Esophagus squamous epithelium (tissue), 5 donors: ENCODE results near the gene PIBF1. TPM values are rescaled to one million over a fixed set of nuclear protein-coding genes. Genes with fewer than 3 reads are reported as not detected.

Experiments used
- DNase-seq: peaks from one replicate; lab custom pipeline; 2025; lab: John Stamatoyannopoulos, UW
- H3K27ac ChIP-seq, 4 donors: fragments of 200-600 bp; sonication (generic); one replicate each; pipeline ENCODE4 v1.5.1; 2016 to 2019; ENCODE audit warnings: mild to moderate bottlenecking in 1 of 4
- H3K27me3 ChIP-seq, 4 donors: fragments of 200-600 bp; sonication (generic); 1 replicate in 3 of 4; 2 replicates in 1 of 4; pipeline versions ENCODE4 v1.5.1 to v1.6.0; 2017 to 2021; ENCODE audit warnings: antibody characterized with exemption in 1 of 4
- H3K36me3 ChIP-seq, 3 donors: fragments of 200-600 bp; sonication (generic); one replicate each; pipeline ENCODE4 v1.5.1; 2016 to 2019
- H3K4me1 ChIP-seq, 3 donors: fragments of 200-600 bp; sonication (generic); one replicate each; pipeline ENCODE4 v1.5.1; 2017 to 2019
- H3K4me3 ChIP-seq, 4 donors: fragments of 200-600 bp; sonication (generic); 1 replicate in 3 of 4; 2 replicates in 1 of 4; pipeline ENCODE4 v1.5.1; 2016 to 2019; ENCODE audit warnings: mild to moderate bottlenecking in 2 of 4, moderate library complexity in 1 of 4
- H3K9me3 ChIP-seq, 3 donors: fragments of 200-600 bp; sonication (generic); one replicate each; pipeline ENCODE4 v1.5.1; 2016 to 2019
- CTCF ChIP-seq, 6 experiments: fragments of 450-650 bp in 4 of 6; fragments of 200-600 bp in 2 of 6; sonication (generic) in 2 of 6; IDR thresholded peaks; one replicate each; pipeline ENCODE4 v1.5.1; 2016 to 2019; ENCODE audit warnings: antibody characterized with exemption in 6 of 6, mild to moderate bottlenecking in 4 of 6, moderate library complexity in 4 of 6
- POLR2A ChIP-seq, 4 donors: fragments of 450-650 bp; IDR thresholded peaks; one replicate each; pipeline ENCODE4 v1.6.1; 2017; ENCODE audit warnings: antibody characterized with exemption in 4 of 4, mild to moderate bottlenecking in 4 of 4, moderate library complexity in 3 of 4
- WGBS, 2 donors: methylation state at CpG; one replicate each; pipeline ENCODE4 v1.1.5; 2018; 5-methylcytosine and 5-hydroxymethylcytosine counted together
- intact Hi-C: fragments of 100-400 bp; cut with DNase I; formaldehyde crosslinking; loops from one replicate; pipeline ENCODE4 v1.15.0; 2022
- small RNA-seq, 4 donors: library from RNA; depleted of rRNA; stranded (forward); fragments of <200 nt; gene quantifications; one replicate each; pipeline ENCODE3, GENCODE V24; 2016
- total RNA-seq, 4 donors: library from RNA; depleted of rRNA; stranded (reverse); fragments of >200 nt; gene quantifications; one replicate each; pipeline ENCODE4 v1.1.0, GENCODE V29; 2016
- donor health status: DM: yes; HTN: yes; CAD: no.

Gene PIBF1
- total RNA-seq, 4 donors from 2014 or later, result 10.6 to 18.7 (median 11.9) TPM

GRCh38 chr13:73062468-73062867 lies 280.5 kb downstream of the PIBF1 start:
- H3K4me3 ChIP-seq, result peak overlapping the region; percentile 52 to 91 (median 82)
- H3K27ac ChIP-seq, result peak overlapping the region; percentile 89 to 97 (median 94)
- peaks cover 0 to 7% (median 0%) of the 10 kb centered on the region in 4 donors for H3K27me3 ChIP-seq
- H3K36me3 ChIP-seq, result peaks cover 0 to 51% (median 0%) of the 10 kb centered on the region in 3 donors
- no peak for DNase-seq
- TF ChIP-seq POLR2A (IDR thresholded peaks at IDR 0.05), result no peak
- no peak for TF ChIP-seq CTCF (IDR thresholded peaks at IDR 0.05)
- peaks cover 0 to 52% (median 0%) of the 10 kb centered on the region in 3 donors for H3K4me1 ChIP-seq
- H3K9me3 ChIP-seq, result no peaks in the 10 kb centered on the region
- WGBS, 2 donors, result 34 to 65% methylated on average over 13 of the region's 13 CpGs
- intact Hi-C loops, result no loop called here

- WGBS, 2 donors, result 28 to 47% methylated on average over 3 of the region's 3 CpGs
- Histone ChIP-seq H3K36me3 (peaks cover 0 to 58% (median 2%) of the 10 kb centered on the region in 3 donors), H3K4me1 (peaks cover 0 to 52% (median 0%) of the 10 kb centered on the region in 3 donors), H3K9me3 (no peaks in the 10 kb centered on the region), H3K27ac (peak overlapping the region; percentile 18 to 97 (median 92)), H3K27me3 (peaks cover 0 to 7% (median 0%) of the 10 kb centered on the region in 4 donors), H3K4me3 (peak overlapping the region; percentile 52 to 91 (median 82))
- no peak for DNase-seq
- intact Hi-C loops, result no loop called here
- TF ChIP-seq POLR2A (IDR thresholded peaks at IDR 0.05) (no peak), CTCF (IDR thresholded peaks at IDR 0.05) (no peak)
These were observed 281.2 kb downstream of the PIBF1 start for GRCh38 chr13:73063166-73063565.

- H3K36me3 ChIP-seq, result peaks cover 0 to 76% (median 5%) of the 10 kb centered on the region in 3 donors
- H3K27me3 ChIP-seq, result no peaks in the 10 kb centered on the region
- peak overlapping the region; percentile 52 to 91 (median 82) for H3K4me3 ChIP-seq
- intact Hi-C loops, result no loop called here
- peaks cover 0 to 63% (median 0%) of the 10 kb centered on the region in 3 donors for H3K4me1 ChIP-seq
- 30 to 31% methylated on average over 2 of the region's 2 CpGs for WGBS, 2 donors
- peak overlapping the region; percentile 26 to 97 (median 92) for H3K27ac ChIP-seq
- no peak for DNase-seq
- TF ChIP-seq CTCF (IDR thresholded peaks at IDR 0.05) (no peak), POLR2A (IDR thresholded peaks at IDR 0.05) (peak in 1 of 4 donors; percentile 3)
- H3K9me3 ChIP-seq, result no peaks in the 10 kb centered on the region
These were observed 283.1 kb downstream of the PIBF1 start for GRCh38 chr13:73065036-73065435.

GRCh38 chr13:73065665-73066340 lies 283.9 kb downstream of the PIBF1 start:
- 44 to 46% methylated on average over 7 of the region's 7 CpGs for WGBS, 2 donors
- Histone ChIP-seq H3K4me1 (peaks cover 0 to 68% (median 0%) of the 10 kb centered on the region in 3 donors), H3K27ac (peak overlapping the region; percentile 34 to 97 (median 92)), H3K9me3 (no peaks in the 10 kb centered on the region), H3K4me3 (peak overlapping the region; percentile 52 to 91 (median 82)), H3K36me3 (peaks cover 0 to 84% (median 5%) of the 10 kb centered on the region in 3 donors), H3K27me3 (no peaks in the 10 kb centered on the region)
- no peak for DNase-seq
- TF ChIP-seq CTCF (IDR thresholded peaks at IDR 0.05), result no peak
- no peak for TF ChIP-seq POLR2A (IDR thresholded peaks at IDR 0.05)
- intact Hi-C loops, result no loop called here

Small RNA genes lying within 50 kb of the gene (small RNA-seq; reads per million reads assigned to genes)
- 0 reads per million in 4 donors for gene RNU6-79P

Other genes starting within 250 kb of the PIBF1 start
- 10 to 100 TPM in 2 of 4 donors, 1 to 10 TPM in 2; 2.8 to 15.0 (median 9.3) TPM for gene MZT1, start 54.5 kb upstream of the PIBF1 start, total RNA-seq
- gene BORA, start 54.2 kb upstream of the PIBF1 start, total RNA-seq, result 1 to 10 TPM; 5.2 to 8.7 (median 6.2) TPM
- 10 to 100 TPM; 21.0 to 36.7 (median 32.5) TPM for gene DIS3, start 233 bp upstream of the PIBF1 start, total RNA-seq